ENCODE measurements around the gene NRDE2.

DNA sequence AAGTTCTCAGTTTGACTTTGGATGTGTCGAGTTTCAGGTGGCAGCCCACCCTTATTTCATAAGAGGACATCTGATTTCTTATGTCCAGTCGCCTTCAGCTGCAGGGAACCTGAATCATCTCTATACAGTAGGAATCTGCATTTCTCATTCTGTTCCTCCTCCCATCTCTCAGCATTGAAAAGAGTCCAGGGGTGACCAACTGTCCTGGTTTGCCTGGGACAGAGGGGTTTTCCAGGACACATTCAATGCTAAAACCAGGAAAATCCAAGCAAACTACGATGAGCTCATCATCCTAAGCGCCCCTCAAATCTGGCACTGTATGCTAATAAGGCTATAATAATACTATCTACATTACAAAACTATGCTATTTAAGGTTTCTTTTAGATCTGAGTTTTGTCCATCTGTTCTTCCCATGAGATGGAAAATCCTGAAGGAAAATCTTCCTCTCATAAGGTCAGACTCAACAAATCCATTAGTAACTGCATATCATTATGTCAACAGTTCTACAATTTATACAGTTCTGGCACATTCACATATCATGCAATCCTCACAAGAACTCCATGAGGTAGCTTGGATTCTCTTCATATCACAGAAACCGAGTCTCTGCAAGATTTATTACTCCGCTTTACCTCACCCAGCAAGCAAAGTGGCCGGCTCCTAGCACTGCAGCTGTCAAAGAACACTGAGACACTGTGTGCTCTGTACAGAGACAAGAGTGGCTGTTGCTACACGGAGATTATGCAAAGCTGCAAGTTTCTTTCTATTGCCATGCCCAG lies 49.5 kb upstream of the NRDE2 start:
- TF ChIP-seq, protein P1, sequence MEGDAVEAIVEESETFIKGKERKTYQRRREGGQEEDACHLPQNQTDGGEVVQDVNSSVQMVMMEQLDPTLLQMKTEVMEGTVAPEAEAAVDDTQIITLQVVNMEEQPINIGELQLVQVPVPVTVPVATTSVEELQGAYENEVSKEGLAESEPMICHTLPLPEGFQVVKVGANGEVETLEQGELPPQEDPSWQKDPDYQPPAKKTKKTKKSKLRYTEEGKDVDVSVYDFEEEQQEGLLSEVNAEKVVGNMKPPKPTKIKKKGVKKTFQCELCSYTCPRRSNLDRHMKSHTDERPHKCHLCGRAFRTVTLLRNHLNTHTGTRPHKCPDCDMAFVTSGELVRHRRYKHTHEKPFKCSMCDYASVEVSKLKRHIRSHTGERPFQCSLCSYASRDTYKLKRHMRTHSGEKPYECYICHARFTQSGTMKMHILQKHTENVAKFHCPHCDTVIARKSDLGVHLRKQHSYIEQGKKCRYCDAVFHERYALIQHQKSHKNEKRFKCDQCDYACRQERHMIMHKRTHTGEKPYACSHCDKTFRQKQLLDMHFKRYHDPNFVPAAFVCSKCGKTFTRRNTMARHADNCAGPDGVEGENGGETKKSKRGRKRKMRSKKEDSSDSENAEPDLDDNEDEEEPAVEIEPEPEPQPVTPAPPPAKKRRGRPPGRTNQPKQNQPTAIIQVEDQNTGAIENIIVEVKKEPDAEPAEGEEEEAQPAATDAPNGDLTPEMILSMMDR (IDR thresholded peaks at IDR 0.05), result no peak
- peak; percentile 39 for TF ChIP-seq POLR2AphosphoS5 (IDR thresholded peaks at IDR 0.05)
